ENCODE results near the gene TTYH3.
A peak's percentile ranks its signal among the peaks of the same experiment; 100 is the strongest.

Gene TTYH3

GRCh38 chr7:2616387-2617324 is 15.1 kb upstream of the TTYH3 start:
- no peak for DNase-seq (ENCODE audit: low spot score)

DNA sequence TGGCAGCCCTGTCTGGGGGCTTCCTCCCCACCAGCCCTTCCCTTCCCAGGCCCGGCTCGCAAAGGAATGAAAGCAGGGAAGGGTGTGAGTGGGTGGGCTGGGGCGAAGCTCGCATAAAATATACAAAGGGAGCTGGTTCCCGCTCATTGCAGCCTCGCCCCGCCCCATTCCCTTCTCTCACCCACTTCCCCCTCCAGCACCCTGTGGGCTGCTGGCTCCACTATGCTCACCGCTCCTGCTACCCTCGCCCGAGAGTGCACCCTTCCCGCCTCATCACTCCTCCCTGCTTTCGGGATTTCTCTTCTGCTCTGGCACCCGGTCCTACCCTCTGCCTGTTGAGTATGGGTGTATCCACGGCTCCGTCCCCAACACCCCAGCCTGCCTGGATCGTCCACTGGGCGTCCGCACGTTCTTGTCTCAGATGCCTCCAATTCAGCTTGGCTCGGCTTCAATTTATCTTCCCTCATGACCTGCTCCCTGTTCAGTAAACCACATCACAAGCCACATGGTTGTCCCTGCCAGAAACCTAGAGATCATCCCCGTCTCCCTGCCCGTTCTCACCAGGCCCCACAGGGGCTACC is 14.4 kb upstream of the TTYH3 start:
- no peak for DNase-seq (ENCODE audit: low spot score)

DNA sequence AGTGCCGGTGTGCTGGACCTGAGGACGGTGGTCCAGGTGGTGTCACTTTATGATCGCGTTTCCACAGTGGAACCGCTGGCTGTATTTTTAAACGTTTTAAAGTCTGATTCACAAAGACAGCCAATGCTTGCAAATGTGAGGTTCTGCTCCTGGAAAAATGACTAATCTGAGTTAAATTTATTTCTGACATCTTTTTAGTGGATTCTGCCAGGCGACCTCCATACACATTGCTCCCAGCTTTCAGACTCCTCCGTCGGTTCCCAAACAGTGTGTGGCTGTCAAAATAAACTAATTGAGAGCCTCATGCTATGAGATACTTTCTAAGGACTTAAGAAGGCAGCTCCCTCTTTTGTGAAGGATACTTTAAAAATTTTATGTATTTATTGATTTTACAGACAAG is 12.7 kb upstream of the TTYH3 start:
- no peak for DNase-seq (ENCODE audit: low spot score)

DNA sequence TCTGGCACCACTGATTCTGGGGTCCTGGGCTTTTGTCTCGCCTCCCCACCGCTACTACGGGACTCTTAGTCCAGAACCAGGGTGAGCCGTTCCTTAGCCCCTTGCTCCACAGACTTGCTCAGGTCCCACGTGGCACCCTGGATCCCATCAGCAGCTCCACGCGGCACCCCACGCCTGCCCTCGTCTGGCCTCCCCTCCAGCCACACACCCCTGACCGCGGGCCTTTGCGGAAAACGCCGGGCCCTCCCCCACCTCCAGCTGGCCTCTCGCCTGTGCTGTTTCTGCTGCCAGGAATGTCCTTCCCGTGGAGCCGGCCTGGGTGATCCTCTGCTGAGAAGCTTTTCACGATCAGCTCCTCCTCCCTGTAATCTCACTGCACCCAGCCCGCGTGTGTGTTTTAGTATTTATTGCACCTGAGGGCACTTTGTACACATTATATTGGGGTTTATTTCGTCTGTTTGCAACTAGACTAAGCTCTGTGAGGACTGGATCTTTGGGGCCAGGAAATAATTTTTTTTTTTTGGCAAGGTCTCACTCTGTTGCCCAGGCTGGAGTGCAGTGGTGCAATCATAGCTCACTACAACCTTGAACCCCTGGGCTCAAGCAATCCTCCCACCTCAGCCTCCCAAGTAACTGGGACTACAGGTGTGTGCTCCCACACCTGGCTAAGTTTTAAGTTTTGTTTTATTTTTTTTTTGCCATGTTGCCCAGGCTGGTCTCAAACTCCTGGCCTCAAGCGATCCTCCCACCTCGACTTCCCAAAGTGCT is 10.5 kb upstream of the TTYH3 start:
- no peak for DNase-seq (ENCODE audit: low spot score)

- no peak for DNase-seq (ENCODE audit: low spot score)
These were observed 9.7 kb upstream of the TTYH3 start for GRCh38 chr7:2621948-2622640.

DNA sequence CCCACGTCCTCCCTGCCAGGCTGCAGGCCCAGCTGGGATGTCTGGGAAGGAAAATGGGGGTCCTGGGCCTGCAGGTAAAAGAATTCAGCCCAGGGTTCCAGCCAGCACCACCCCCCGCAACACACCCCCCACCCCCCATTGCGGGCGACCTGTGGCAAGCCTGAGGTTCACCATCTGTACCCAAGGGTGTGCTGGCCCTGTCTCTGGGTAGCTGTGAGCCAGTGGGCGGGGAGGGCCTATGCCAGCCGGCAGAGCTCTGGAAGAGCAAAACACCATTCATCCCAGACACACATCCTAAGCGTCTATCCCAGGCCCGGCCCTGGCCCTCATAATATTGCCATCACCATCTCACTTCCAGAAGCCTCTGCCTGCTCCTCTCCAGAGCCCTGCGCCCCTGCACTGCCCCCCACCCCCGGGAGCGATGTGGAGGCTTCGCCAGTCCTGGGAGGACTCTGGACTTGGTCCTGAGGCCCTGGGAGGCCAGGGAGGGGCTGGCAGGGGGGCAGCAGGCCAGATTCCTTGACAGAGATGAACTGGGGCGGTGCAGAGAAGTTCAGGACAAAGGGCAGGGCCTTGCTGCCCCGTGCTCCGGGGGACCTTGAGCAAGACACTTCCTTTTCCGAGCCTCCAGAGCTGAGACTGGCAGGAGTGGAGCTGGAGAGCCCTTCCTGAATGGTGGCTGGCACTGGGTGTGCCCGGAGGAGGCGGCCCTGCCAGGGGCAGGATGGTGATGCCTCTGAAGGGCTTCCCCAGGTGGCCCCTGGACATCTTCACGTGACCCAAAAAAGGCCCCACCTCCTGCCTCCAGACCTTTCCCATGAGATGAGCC is 8.7 kb upstream of the TTYH3 start:
- no peak for DNase-seq (ENCODE audit: low spot score)

DNA sequence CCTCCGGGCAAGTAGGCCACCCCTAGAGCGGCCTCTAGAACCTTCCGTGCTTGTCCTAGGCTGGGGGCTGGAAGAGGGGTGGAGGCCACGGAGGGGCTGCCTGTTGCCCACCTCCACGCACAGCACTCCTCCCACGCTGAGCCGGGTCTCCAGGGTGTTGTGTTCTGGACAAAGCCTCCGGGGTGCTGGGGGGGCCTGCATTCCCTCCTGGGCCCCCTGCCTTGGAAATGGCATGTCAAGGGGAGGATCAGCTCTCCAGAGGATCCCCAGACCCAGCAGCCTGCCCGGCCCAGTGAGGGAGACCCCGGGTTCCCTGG is 8.1 kb upstream of the TTYH3 start:
- no peak for DNase-seq (ENCODE audit: low spot score)

- DNase-seq (ENCODE audit: low spot score) = no peak
These were observed 7.4 kb upstream of the TTYH3 start for GRCh38 chr7:2624293-2624886.

DNA sequence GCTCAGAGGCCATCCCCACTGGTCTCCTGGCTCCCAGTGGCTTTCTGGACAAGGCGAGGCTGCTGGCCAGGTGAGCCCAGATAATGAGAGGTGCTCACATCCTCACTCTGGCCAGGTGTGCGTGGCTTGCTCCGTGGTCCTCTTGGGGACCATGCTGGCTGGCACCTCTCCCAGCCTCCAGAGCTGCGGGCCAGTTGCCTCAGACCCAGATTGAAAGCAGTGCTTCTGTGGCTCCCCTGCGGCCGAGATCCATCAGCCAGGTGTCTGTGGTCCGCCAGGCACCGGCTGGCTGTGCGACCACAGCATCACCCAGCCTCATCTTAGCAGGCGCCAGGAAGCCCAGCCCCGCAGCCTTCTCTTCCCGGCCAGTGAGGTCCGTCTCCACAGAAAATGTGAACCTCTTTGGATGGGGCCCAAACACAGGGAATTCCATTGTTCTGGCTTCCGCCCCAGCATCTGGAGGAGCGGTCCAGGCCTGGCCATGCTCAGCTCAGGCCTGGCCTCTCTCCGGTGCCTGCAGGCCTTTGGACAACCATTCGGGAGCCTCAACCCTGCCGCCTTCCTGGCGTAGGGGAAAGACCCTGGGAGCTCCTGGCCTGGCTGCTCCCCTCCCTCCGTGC is 5.2 kb upstream of the TTYH3 start:
- DNase-seq (ENCODE audit: low spot score) = no peak

- DNase-seq (ENCODE audit: low spot score) = no peak
These were observed 4.3 kb upstream of the TTYH3 start for GRCh38 chr7:2627258-2628129.

DNA sequence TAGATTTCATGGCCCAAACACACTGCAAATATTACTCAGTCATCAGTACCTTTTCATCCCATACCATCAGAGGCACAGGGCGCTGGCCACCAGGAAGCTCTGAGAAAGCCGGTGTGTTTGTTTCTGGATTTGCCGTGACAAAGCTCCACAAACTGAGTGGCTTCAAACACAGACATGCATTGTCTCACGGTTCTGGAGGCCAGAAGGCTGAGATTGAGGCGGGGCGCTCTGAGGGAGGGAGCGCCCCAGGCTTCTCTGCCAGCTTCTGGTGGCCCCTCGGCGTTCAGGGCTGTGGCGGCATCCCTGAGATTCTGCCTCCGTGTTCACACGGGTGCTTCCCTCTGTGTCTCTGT is 3.7 kb upstream of the TTYH3 start:
- no peak for DNase-seq (ENCODE audit: low spot score)

- DNase-seq (ENCODE audit: low spot score) = no peak
These were observed 2.9 kb upstream of the TTYH3 start for GRCh38 chr7:2628891-2629290.

- peak; percentile 35 for DNase-seq (ENCODE audit: low spot score)
These were observed 1.8 kb upstream of the TTYH3 start for GRCh38 chr7:2629746-2630681.

DNA sequence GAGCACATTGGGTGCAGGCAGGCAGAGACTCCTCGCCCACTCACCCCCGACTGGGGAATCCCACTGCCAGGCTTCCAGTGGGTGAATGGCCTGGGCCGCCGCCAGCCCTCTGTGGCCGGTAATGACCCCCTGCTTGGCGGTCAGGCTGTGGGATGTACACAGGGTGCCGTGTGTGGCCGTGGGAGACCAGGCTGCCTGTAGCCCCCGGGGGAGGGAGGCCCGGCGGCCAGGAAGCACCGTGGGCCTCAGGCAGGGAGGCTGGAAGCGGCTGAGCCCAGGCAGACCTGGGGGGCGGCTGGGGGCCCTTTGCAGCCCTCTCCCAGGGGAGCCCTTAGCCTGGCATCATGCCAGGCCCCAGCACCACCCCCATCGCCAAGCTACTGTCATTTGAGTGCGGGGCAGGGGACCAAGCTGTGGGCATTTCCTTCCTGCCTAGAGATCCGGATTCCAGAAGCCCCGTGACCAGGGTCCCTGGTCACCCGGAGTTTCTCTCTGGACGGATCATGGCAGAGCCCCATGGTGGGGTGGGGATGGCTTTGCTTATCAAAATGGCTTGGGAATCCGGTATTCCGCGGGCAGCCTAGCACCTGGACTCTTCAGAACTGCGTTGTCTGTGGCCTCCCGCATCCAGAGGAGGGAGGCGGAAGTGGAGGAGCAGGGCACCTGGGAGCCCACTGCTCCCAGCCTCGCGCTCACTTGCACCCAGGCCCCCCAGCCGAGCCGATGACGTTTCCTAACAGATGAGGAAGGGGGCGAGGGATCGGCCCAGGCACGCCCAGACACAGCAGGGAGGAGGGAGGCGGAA is 1.1 kb downstream of the TTYH3 start:
- peak; percentile 49 for DNase-seq (ENCODE audit: low spot score)

- peak; percentile 88 for DNase-seq (ENCODE audit: low spot score)
These were observed 1.9 kb downstream of the TTYH3 start for GRCh38 chr7:2633538-2634266.

GRCh38 chr7:2634267-2635145 is 2.7 kb downstream of the TTYH3 start:
- no peak for DNase-seq (ENCODE audit: low spot score)
